DOHH2 (cell line): ENCODE measurements around the gene CMIP.

Experiments used
- CTCF ChIP-seq: fragments of 200-600 bp; sonication (generic); IDR thresholded peaks from one replicate; pipeline ENCODE4 v1.5.1; 2014; ENCODE audit warnings: antibody characterized with exemption, mild to moderate bottlenecking, low read depth, low read length; ENCODE audit not compliant: poor library complexity, severe bottlenecking
- EZH2phosphoT487 ChIP-seq: fragments of 200-600 bp; sonication (generic); IDR thresholded peaks from 2 replicates; pipeline ENCODE4 v1.6.1; 2017; ENCODE audit warnings: borderline replicate concordance, mild to moderate bottlenecking, antibody characterized with exemption, low read length, moderate library complexity, mixed read lengths

GRCh38 chr16:81665588-81665987, 221.0 kb downstream of the CMIP start:
- TF ChIP-seq EZH2phosphoT487 (no peak), CTCF (no peak)
